NCI-H226 (cell line): ENCODE results near the gene TSPOAP1.

Source experiments
- DNase-seq: peaks from one replicate; pipeline ENCODE4 v3.0.0-alpha.2; 2015

Gene TSPOAP1

GRCh38 chr17:58338841-58339754 is 10.5 kb upstream of the TSPOAP1 start:
- peak; percentile 48 for DNase-seq

GRCh38 chr17:58338454-58338840 is 9.9 kb upstream of the TSPOAP1 start:
- no peak for DNase-seq

- no peak for DNase-seq
Measured at GRCh38 chr17:58337600-58338453, 9.2 kb upstream of the TSPOAP1 start.

GRCh38 chr17:58337210-58337599 is 8.6 kb upstream of the TSPOAP1 start:
- DNase-seq, result no peak

GRCh38 chr17:58336456-58337209 is 8.0 kb upstream of the TSPOAP1 start:
- DNase-seq, result no peak

- no peak for DNase-seq
Measured at GRCh38 chr17:58335779-58336455, 7.3 kb upstream of the TSPOAP1 start.

- no peak for DNase-seq
Measured at GRCh38 chr17:58335061-58335731, 6.6 kb upstream of the TSPOAP1 start.

- no peak for DNase-seq
Measured at GRCh38 chr17:58334661-58335060, 6.1 kb upstream of the TSPOAP1 start.

- no peak for DNase-seq
Measured at GRCh38 chr17:58334256-58334655, 5.7 kb upstream of the TSPOAP1 start.

- no peak for DNase-seq
Measured at GRCh38 chr17:58333736-58334207, 5.2 kb upstream of the TSPOAP1 start.

- DNase-seq, result no peak
Measured at GRCh38 chr17:58332778-58333735, 4.5 kb upstream of the TSPOAP1 start.

- DNase-seq, result no peak
Measured at GRCh38 chr17:58331815-58332777, 3.5 kb upstream of the TSPOAP1 start.

GRCh38 chr17:58330997-58331814 is 2.6 kb upstream of the TSPOAP1 start:
- no peak for DNase-seq

- DNase-seq, result no peak
Measured at GRCh38 chr17:58330538-58330996, 2.0 kb upstream of the TSPOAP1 start.

GRCh38 chr17:58329810-58330537 is 1.4 kb upstream of the TSPOAP1 start:
- DNase-seq, result no peak

GRCh38 chr17:58329035-58329809 is 627 bp upstream of the TSPOAP1 start:
- DNase-seq, result no peak
